Measurements from ENCODE around the gene TTBK2. TPM values are rescaled to one million over a fixed set of nuclear protein-coding genes. Genes with fewer than 3 reads are reported as not detected.

Gene TTBK2
- total and polyA plus RNA-seq, 2 donors (not counting 3 experiments of a cell fraction or from before 2014, with no cell fraction given) = 4.4 to 17.1 TPM

GRCh38 chr15:42695527-42696071 is 225.0 kb downstream of the TTBK2 start:
- H3K9me1 ChIP-seq (replicated peaks; ENCODE audit: control insufficient read depth, extremely low read depth, insufficient read depth, low read length) = no peaks in the 10 kb centered on the region
- no peaks in the 10 kb centered on the region for H3K9me3 ChIP-seq (replicated peaks; ENCODE audit: control insufficient read depth, insufficient read depth, low read length)
- no peaks in the 10 kb centered on the region for H4K20me1 ChIP-seq (replicated peaks; ENCODE audit: control insufficient read depth, extremely low read depth, insufficient read depth, low read length)
- no peak for TF ChIP-seq MYC (IDR thresholded peaks at IDR 0.05; ENCODE audit: low read depth, low read length)
- TF ChIP-seq FOS (IDR thresholded peaks at IDR 0.05; ENCODE audit: borderline replicate concordance, insufficient read depth, low read length) = no peak
- TF ChIP-seq, protein P1, sequence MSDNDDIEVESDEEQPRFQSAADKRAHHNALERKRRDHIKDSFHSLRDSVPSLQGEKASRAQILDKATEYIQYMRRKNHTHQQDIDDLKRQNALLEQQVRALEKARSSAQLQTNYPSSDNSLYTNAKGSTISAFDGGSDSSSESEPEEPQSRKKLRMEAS (IDR thresholded peaks at IDR 0.05; ENCODE audit: insufficient read depth, insufficient read length) = no peak
- no peak for TF ChIP-seq GATA2 (IDR thresholded peaks at IDR 0.05; ENCODE audit: insufficient read depth, insufficient read length, low read depth, low read length)
- no peak for TF ChIP-seq CTCF (IDR thresholded peaks at IDR 0.05; ENCODE audit: extremely low read depth in 1 of 2, insufficient read depth in 1 of 2, low read depth in 1 of 2, low read length in 2 of 2)
- no peak for TF ChIP-seq POLR2AphosphoS5 (IDR thresholded peaks at IDR 0.05; ENCODE audit: insufficient read depth, low read depth, low read length)
- TF ChIP-seq JUN (IDR thresholded peaks at IDR 0.05; ENCODE audit: borderline replicate concordance, insufficient read depth, insufficient read length, low read depth) = no peak
- TF ChIP-seq EZH2 (IDR thresholded peaks at IDR 0.05; ENCODE audit: borderline replicate concordance, low read depth, low read length, severe bottlenecking) = no peak
- TF ChIP-seq POLR2A (IDR thresholded peaks at IDR 0.05; ENCODE audit: low read depth, low read length) = no peak
- no peaks in the 10 kb centered on the region for H3K27me3 ChIP-seq (ENCODE audit: control insufficient read depth in 2 of 2, insufficient read depth in 2 of 2, low read length in 2 of 2)
- POLR2A ChIA-PET = no interaction called here
- peaks cover 0 to 5% of the 10 kb centered on the region in 2 experiments for H3K36me3 ChIP-seq (ENCODE audit: control insufficient read depth in 2 of 2, extremely low read depth in 1 of 2, insufficient read depth in 2 of 2, low read length in 2 of 2)
- no peak overlapping the region for H3K27ac ChIP-seq (ENCODE audit: insufficient read depth, low read depth, low read length)
- no peak overlapping the region for H3K4me2 ChIP-seq (ENCODE audit: insufficient read depth, low read length)
- no peak for FAIRE-seq
- H3K79me2 ChIP-seq (ENCODE audit: control insufficient read depth, insufficient read depth, low read length) = no peaks in the 10 kb centered on the region
- CTCF ChIA-PET = interaction anchor here (1.1 to 2.4 kb wide), 2 partner anchors 25 to 231 kb away, joined by 3 to 8 read pairs; no protein-coding TSS in a partner anchor
- intact Hi-C loops (cut with micrococcal nuclease) (no loop called here), dilution Hi-C loops (cut with MboI; ENCODE audit: extremely low pct_ligation_motif_present, low sequenced_read_pairs) (no loop called here)
- no peak overlapping the region for H3K4me3 ChIP-seq (replicated peaks in 1 of 3; ENCODE audit: insufficient read depth in 1 of 3, low read depth in 1 of 3, low read length in 3 of 3)
- no peaks in the 10 kb centered on the region for H3K4me1 ChIP-seq (ENCODE audit: control insufficient read depth, extremely low read depth, insufficient read depth, low read length)
- BruUV-seq (replicated peaks) = no TSS peak
- H3K9ac ChIP-seq (replicated peaks; ENCODE audit: extremely low read depth, insufficient read depth, low read length) = no peak overlapping the region
- H2AFZ ChIP-seq (ENCODE audit: low read depth, low read length) = no peak overlapping the region
- DNase-seq (ENCODE audit: low read depth, low spot score) = no peak
